HG02588 (cell line): ENCODE results near the gene CCDC60.

Experiments used
- ATAC-seq: cut with Tn5 transposase; IDR thresholded peaks from one replicate; pipeline ENCODE4 v1.9.1; 2021; ENCODE audit warnings: mild to moderate bottlenecking, moderate library complexity; ENCODE audit not compliant: unreplicated experiment

The CCDC60 gene

GRCh38 chr12:119500209-119500608 lies 165.7 kb downstream of the CCDC60 start:
- no peak for ATAC-seq

- no peak for ATAC-seq
Observed at GRCh38 chr12:119501052-119501451, 166.5 kb downstream of the CCDC60 start.

- no peak for ATAC-seq
Observed at GRCh38 chr12:119505001-119505400, 170.5 kb downstream of the CCDC60 start.

- ATAC-seq = no peak
Observed at GRCh38 chr12:119512772-119513497, 178.4 kb downstream of the CCDC60 start.

GRCh38 chr12:119528241-119528640 lies 193.7 kb downstream of the CCDC60 start:
- no peak for ATAC-seq

- ATAC-seq = no peak
Observed at GRCh38 chr12:119540476-119540875, 205.9 kb downstream of the CCDC60 start.

GRCh38 chr12:119544765-119545625 lies 210.5 kb downstream of the CCDC60 start:
- no peak for ATAC-seq

- no peak for ATAC-seq
Observed at GRCh38 chr12:119546340-119546739, 211.8 kb downstream of the CCDC60 start.

- no peak for ATAC-seq
Observed at GRCh38 chr12:119547001-119547400, 212.5 kb downstream of the CCDC60 start.

GRCh38 chr12:119556854-119557253 lies 222.3 kb downstream of the CCDC60 start:
- no peak for ATAC-seq

GRCh38 chr12:119565404-119565803 lies 230.9 kb downstream of the CCDC60 start:
- ATAC-seq = no peak

- no peak for ATAC-seq
Observed at GRCh38 chr12:119570771-119571170, 236.2 kb downstream of the CCDC60 start.

GRCh38 chr12:119573086-119573485 lies 238.6 kb downstream of the CCDC60 start:
- no peak for ATAC-seq

GRCh38 chr12:119574255-119574654 lies 239.7 kb downstream of the CCDC60 start:
- no peak for ATAC-seq

- no peak for ATAC-seq
Observed at GRCh38 chr12:119576118-119576810, 241.7 kb downstream of the CCDC60 start.

- no peak for ATAC-seq
Observed at GRCh38 chr12:119576915-119577314, 242.4 kb downstream of the CCDC60 start.

- ATAC-seq = no peak
Observed at GRCh38 chr12:119578112-119578511, 243.6 kb downstream of the CCDC60 start.

GRCh38 chr12:119589097-119589496 lies 254.6 kb downstream of the CCDC60 start:
- ATAC-seq = no peak

- ATAC-seq = no peak
Observed at GRCh38 chr12:119589634-119590033, 255.1 kb downstream of the CCDC60 start.
